GM12865 (cell line): Measurements from ENCODE around the gene LUZP2.
A peak's percentile ranks its signal among the peaks of the same experiment; 100 is the strongest.

Source experiments
- DNase-seq: peaks from one replicate; pipeline ENCODE4 v3.0.0; 2010; ENCODE audit warnings: low read depth
- H3K4me3 ChIP-seq: 2 replicates; pipeline ENCODE4 v1.5.1; 2011; ENCODE audit warnings: mild to moderate bottlenecking, low read depth, low read length, control low read depth
- CTCF ChIP-seq: IDR thresholded peaks from 2 replicates; pipeline ENCODE4 v1.5.1; 2011; ENCODE audit warnings: low read length, control low read depth, low read depth, inconsistent platforms; ENCODE audit not compliant: insufficient read depth; ENCODE audit errors: missing control alignments

Gene LUZP2

GRCh38 chr11:24739637-24740036 lies 242.8 kb downstream of the LUZP2 start:
- DNase-seq = no peak
- no peak overlapping the region for H3K4me3 ChIP-seq
- TF ChIP-seq CTCF = no peak

GRCh38 chr11:24747275-24748251 lies 250.7 kb downstream of the LUZP2 start:
- no peak overlapping the region for H3K4me3 ChIP-seq
- no peak for TF ChIP-seq CTCF
- peak; percentile 8 for DNase-seq

GRCh38 chr11:24748261-24748660 lies 251.4 kb downstream of the LUZP2 start:
- no peak overlapping the region for H3K4me3 ChIP-seq
- no peak for DNase-seq
- TF ChIP-seq CTCF = no peak

GRCh38 chr11:24754406-24754805 lies 257.6 kb downstream of the LUZP2 start:
- no peak for DNase-seq
- H3K4me3 ChIP-seq = no peak overlapping the region
- no peak for TF ChIP-seq CTCF

GRCh38 chr11:24755260-24755839 lies 258.5 kb downstream of the LUZP2 start:
- TF ChIP-seq CTCF = no peak
- no peak overlapping the region for H3K4me3 ChIP-seq
- DNase-seq = no peak

GRCh38 chr11:24759742-24760141 lies 262.9 kb downstream of the LUZP2 start:
- TF ChIP-seq CTCF = no peak
- no peak for DNase-seq
- H3K4me3 ChIP-seq = no peak overlapping the region

DNA sequence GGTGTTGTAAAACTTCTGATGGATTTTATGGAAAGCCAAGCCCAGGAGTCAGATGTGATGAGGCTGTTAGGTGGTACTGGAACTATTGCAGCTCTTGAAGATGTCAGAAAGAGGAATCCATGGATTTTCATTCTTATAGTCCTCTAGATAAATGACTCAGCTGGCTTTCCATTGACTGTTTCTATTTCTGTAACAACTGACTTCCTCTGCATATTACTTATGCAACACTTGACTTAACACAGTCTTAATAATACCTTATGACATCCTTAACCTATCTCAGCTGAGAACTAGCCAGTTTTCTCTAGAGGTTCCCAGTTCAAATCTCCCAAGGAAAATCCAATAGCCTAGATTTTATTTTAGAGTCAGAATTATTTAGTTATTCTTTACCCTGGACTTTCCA lies 263.8 kb downstream of the LUZP2 start:
- H3K4me3 ChIP-seq = no peak overlapping the region
- no peak for TF ChIP-seq CTCF
- no peak for DNase-seq
